ENCODE data around the gene FECH. TPM values are rescaled to one million over a fixed set of nuclear protein-coding genes. Genes with fewer than 3 reads are reported as not detected.

FECH gene
- total RNA-seq, 1 donor from 2014 or later, result 37.0 TPM

- H3K4me3 ChIP-seq, result no peak overlapping the region
- H3K27ac ChIP-seq (replicated peaks), result no peak overlapping the region
- no peak for DNase-seq
- peaks cover 8% of the 10 kb centered on the region for H3K27me3 ChIP-seq (ENCODE audit: low read depth)
- H3K36me3 ChIP-seq, result no peaks in the 10 kb centered on the region
- TF ChIP-seq CTCF (IDR thresholded peaks at IDR 0.05; ENCODE audit: borderline replicate concordance), result no peak
- no peaks in the 10 kb centered on the region for H3K4me1 ChIP-seq
- intact Hi-C loops (cut with micrococcal nuclease), result no loop called here
- no peaks in the 10 kb centered on the region for H3K9me3 ChIP-seq (replicated peaks)
Observed at GRCh38 chr18:57542812-57543427, 43.6 kb downstream of the FECH start.

GRCh38 chr18:57542126-57542525 is 44.4 kb downstream of the FECH start:
- intact Hi-C loops (cut with micrococcal nuclease), result no loop called here
- H3K9me3 ChIP-seq (replicated peaks), result no peaks in the 10 kb centered on the region

GRCh38 chr18:57539702-57540101 is 46.8 kb downstream of the FECH start:
- intact Hi-C loops (cut with micrococcal nuclease), result no loop called here
- no peaks in the 10 kb centered on the region for H3K9me3 ChIP-seq (replicated peaks)
- H3K4me1 ChIP-seq, result no peaks in the 10 kb centered on the region
- DNase-seq, result no peak
- no peak for TF ChIP-seq CTCF (IDR thresholded peaks at IDR 0.05; ENCODE audit: borderline replicate concordance)
- no peak overlapping the region for H3K4me3 ChIP-seq
- no peak overlapping the region for H3K27ac ChIP-seq (replicated peaks)
- H3K27me3 ChIP-seq (ENCODE audit: low read depth), result peaks cover 13% of the 10 kb centered on the region
- H3K36me3 ChIP-seq, result no peaks in the 10 kb centered on the region

More at GRCh38 chr18:57542126-57542525, 44.4 kb downstream of the FECH start:
- no peak for DNase-seq
- H3K27me3 ChIP-seq (ENCODE audit: low read depth), result peaks cover 13% of the 10 kb centered on the region
- no peaks in the 10 kb centered on the region for H3K4me1 ChIP-seq
- no peak overlapping the region for H3K4me3 ChIP-seq
- TF ChIP-seq CTCF (IDR thresholded peaks at IDR 0.05; ENCODE audit: borderline replicate concordance), result no peak
- H3K36me3 ChIP-seq, result no peaks in the 10 kb centered on the region
- no peak overlapping the region for H3K27ac ChIP-seq (replicated peaks)

GRCh38 chr18:57538614-57539013 is 47.9 kb downstream of the FECH start:
- peaks cover 13% of the 10 kb centered on the region for H3K27me3 ChIP-seq (ENCODE audit: low read depth)
- H3K36me3 ChIP-seq, result no peaks in the 10 kb centered on the region
- H3K4me1 ChIP-seq, result peaks cover 4% of the 10 kb centered on the region
- H3K27ac ChIP-seq (replicated peaks), result no peak overlapping the region
- no peak overlapping the region for H3K4me3 ChIP-seq
- no peak for TF ChIP-seq CTCF (IDR thresholded peaks at IDR 0.05; ENCODE audit: borderline replicate concordance)
- no peak for DNase-seq
- H3K9me3 ChIP-seq (replicated peaks), result no peaks in the 10 kb centered on the region
- intact Hi-C loops (cut with micrococcal nuclease), result no loop called here

GRCh38 chr18:57534511-57534909 is 52.0 kb downstream of the FECH start:
- H3K36me3 ChIP-seq, result no peaks in the 10 kb centered on the region
- TF ChIP-seq CTCF (IDR thresholded peaks at IDR 0.05; ENCODE audit: borderline replicate concordance), result no peak
- peaks cover 16% of the 10 kb centered on the region for H3K4me1 ChIP-seq
- no peaks in the 10 kb centered on the region for H3K9me3 ChIP-seq (replicated peaks)
- H3K27me3 ChIP-seq (ENCODE audit: low read depth), result peaks cover 18% of the 10 kb centered on the region
- no peak overlapping the region for H3K27ac ChIP-seq (replicated peaks)
- no peak for DNase-seq
- intact Hi-C loops (cut with micrococcal nuclease), result no loop called here
- no peak overlapping the region for H3K4me3 ChIP-seq
